ENCODE data around the gene TEX28.
"Not testable (repeated sequence)": the region's sequence is repeated elsewhere in the genome, so short reads cannot be mapped to it uniquely, and the experiment has no call there.

Gene TEX28

GRCh38 chrX:154247377-154248045 lies 47.4 kb downstream of the TEX28 start:
- not testable (repeated sequence) for DNase-seq (ENCODE audit: low spot score)

DNA sequence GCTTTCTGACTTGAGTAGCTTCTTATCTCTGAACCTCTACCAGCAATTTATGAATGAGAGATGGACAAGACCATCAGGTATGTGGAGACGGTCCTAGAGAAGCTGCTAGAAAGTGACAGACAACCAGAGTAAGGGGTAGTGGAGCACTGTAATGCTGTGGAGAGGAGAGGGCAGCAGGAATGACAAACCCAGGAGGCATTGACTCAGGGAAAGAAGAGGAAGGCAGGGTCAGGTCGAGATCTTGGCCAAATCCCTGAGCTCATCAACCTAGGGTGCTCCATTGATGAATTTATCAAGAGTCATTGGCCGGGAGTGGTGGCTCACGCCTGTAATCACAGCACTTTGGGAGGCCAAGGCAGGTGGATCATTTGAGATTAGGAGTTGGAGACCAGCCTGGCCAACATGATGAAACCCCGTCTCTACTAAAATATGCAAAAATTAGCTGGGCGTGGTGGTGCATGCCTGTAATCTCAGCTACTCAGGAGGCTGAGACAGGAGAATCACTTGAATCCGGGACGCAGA lies 54.9 kb downstream of the TEX28 start:
- not testable (repeated sequence) for DNase-seq (ENCODE audit: low spot score)

DNA sequence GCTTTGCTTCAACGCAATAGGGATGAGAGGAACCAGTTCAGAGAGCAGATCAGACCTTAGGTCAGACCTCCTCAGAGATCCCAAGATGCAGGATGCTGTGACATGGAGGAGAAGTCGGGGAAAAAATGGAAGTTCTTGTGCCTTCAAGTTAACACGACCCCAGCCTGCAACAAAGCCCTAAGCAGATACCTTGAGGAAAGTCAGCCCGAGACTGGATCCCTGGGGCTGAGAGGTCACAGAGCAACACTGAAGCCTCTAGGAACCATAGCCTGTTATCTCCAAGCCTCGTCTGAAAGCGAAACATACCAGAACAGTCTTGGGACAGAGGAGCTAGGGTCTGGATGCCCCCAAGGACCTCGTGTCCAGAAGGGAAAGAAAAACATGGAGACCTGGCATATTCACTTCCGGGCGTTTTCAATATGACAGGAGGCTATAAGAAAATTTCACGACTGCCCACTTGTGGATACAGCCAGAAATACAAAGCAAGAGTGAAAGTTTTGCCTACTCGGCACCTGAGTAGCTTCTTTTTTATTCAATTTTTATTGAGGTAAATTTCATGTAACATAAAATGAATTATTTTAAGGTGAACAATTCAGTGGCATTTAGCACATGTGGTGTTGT lies 55.9 kb downstream of the TEX28 start:
- not testable (repeated sequence) for DNase-seq (ENCODE audit: low spot score)

- not testable (repeated sequence) for DNase-seq (ENCODE audit: low spot score)
Observed at GRCh38 chrX:154233620-154234019, 61.3 kb downstream of the TEX28 start.

GRCh38 chrX:154231443-154231842 lies 63.5 kb downstream of the TEX28 start:
- DNase-seq (ENCODE audit: low spot score): not testable (repeated sequence)

DNA sequence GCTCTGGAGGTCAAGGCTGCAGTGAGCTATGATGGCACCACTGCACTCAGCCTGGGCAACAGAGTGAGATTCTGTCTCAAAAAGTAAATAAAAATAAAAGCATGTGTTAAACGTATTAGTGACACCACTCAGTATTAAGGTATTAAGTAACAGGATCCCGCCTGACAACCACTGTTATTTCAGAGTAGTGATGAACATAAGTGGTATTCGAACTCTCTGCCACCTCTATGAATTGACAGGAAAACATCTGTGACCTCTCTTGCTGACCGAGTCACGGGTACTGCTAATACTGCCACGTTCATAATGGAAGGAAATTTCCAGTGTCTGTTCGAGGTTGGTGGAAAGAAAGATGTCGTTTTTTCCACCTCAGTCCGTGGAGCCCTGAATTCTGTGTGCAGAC lies 68.2 kb downstream of the TEX28 start:
- DNase-seq (ENCODE audit: low spot score): not testable (repeated sequence)

DNA sequence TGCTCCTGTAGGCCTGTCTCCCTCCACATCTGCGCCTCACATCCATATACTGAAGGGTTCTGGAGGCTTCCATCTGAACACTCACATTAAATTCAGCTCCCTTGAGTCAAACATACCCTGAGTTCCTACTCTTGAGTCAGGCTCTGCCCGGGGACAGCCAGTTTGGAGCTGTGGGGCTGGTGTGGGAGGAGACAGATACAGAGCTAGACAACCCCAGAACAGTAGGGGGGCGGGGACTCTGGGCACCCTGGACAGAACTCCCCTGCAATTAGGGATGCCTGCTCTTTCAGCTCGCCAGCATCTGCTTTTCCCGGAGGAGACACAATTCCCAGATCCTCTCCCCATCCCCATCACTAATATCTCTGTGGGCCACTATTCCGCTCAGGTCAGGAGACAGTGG lies 69.6 kb downstream of the TEX28 start:
- DNase-seq (ENCODE audit: low spot score): not testable (repeated sequence)
